ENCODE results near the gene PCBP3.

PCBP3 gene

DNA sequence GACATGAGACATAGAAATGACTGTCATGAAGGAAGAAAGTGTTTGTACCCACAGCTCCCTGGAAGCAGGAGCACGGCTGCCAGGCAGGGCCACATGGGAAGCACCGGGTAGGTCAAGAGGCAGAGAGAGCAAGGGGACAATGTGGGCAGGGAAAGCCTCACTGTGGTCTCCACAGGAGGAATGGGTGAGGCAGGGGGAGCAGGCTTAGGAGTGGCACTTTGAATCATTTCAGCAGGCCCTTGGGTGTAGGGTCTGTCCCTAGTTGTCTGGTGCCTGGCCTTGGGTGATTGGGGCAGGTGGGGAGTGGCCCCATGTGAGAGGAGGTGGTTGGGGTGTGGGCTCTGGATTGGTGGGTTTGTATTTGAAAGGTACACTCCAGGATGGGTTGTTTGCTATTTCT lies 83.9 kb downstream of the PCBP3 start:
- TF ChIP-seq CTCF (IDR thresholded peaks at IDR 0.05; ENCODE audit: extremely low read depth, missing control alignments) = no peak
- DNase-seq (ENCODE audit: low spot score) = no peak

GRCh38 chr21:45735259-45736000 lies 91.9 kb downstream of the PCBP3 start:
- no peak for TF ChIP-seq CTCF (IDR thresholded peaks at IDR 0.05; ENCODE audit: extremely low read depth, missing control alignments)
- no peak for DNase-seq (ENCODE audit: low spot score)

DNA sequence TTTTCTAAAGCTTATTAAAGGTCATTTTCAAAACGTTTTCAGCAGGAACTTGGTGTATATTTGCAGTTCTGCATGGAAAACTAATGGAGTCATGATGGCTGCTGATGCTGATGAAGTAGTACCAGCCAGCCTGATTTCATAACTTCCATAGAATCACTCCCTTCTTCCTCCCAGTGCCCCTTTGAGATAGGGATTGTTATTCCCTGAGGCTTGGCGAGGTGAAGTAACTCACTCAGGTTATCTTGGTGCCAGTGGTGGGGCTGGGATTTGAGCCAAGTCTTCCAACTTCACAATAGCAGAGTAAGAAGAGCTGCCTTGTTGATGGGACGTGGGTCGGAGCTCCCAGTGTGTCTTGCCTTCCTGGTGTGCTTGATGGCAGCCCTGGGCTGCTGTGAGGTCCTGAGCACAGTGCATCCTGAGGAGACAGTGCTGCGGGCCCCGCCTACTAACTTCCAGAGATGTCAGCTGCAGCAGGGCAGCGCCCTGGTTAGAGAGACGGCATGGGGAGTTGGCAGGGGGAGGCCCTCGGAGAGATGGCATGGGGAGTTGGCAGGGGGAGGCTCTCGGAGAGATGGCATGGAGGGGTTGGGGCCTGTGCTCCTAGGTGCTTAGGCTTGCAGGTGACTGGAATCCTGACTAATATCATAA lies 92.6 kb downstream of the PCBP3 start:
- TF ChIP-seq CTCF (IDR thresholded peaks at IDR 0.05; ENCODE audit: extremely low read depth, missing control alignments) = no peak

GRCh38 chr21:45736690-45737484 lies 93.4 kb downstream of the PCBP3 start:
- no peak for DNase-seq (ENCODE audit: low spot score)

More for the DNA sequence above, 92.6 kb downstream of the PCBP3 start:
- DNase-seq (ENCODE audit: low spot score) = no peak

GRCh38 chr21:45737485-45738166 lies 94.1 kb downstream of the PCBP3 start:
- DNase-seq (ENCODE audit: low spot score) = no peak
- no peak for TF ChIP-seq CTCF (IDR thresholded peaks at IDR 0.05; ENCODE audit: extremely low read depth, missing control alignments)

More at GRCh38 chr21:45736690-45737484, 93.4 kb downstream of the PCBP3 start:
- TF ChIP-seq CTCF (IDR thresholded peaks at IDR 0.05; ENCODE audit: extremely low read depth, missing control alignments) = no peak

- no peak for TF ChIP-seq CTCF (IDR thresholded peaks at IDR 0.05; ENCODE audit: extremely low read depth, missing control alignments)
- no peak for DNase-seq (ENCODE audit: low spot score)
Observed at GRCh38 chr21:45739218-45740087, 95.9 kb downstream of the PCBP3 start.
